ENCODE data around the gene HSD11B2. TPM values are rescaled to one million over a fixed set of nuclear protein-coding genes. Genes with fewer than 3 reads are reported as not detected.

The HSD11B2 gene
- total RNA-seq, 2 experiments from 2014 or later = not detected

DNA sequence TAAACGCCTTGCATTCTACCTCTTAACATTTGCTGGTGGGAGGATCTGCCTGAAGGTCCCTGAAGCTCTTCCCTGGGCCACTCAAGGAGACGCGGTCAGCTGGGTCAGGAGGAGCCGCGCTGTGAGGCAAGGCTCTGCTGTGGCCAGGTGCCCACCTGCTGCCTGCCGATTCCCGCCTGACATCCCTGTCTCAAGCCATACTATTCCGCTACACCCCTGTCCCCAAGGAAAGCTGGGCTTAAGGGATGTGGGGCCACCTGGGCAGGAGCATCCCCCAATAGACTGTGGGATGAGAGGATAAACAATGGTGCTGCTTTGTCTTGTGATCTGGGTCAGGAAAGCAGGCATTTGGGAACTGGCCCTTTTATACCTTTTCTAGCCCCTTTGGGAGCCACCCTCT, 42.7 kb upstream of the HSD11B2 start:
- no peak overlapping the region for H3K4me2 ChIP-seq (ENCODE audit: low read length)
- no peaks in the 10 kb centered on the region for H4K20me1 ChIP-seq (ENCODE audit: insufficient read depth, low read length)
- no peak for DNase-seq (ENCODE audit: low spot score)
- CTCF ChIA-PET (ENCODE audit: unreplicated experiment) = no interaction called here
- no peaks in the 10 kb centered on the region for H3K79me2 ChIP-seq (ENCODE audit: insufficient read depth, low read depth, low read length)
- H3K9me3 ChIP-seq (ENCODE audit: low read length) = no peaks in the 10 kb centered on the region
- intact Hi-C loops (cut with micrococcal nuclease; ENCODE audit: unreplicated experiment) = no loop called here
- POLR2A ChIA-PET = interaction anchor here (0.6 to 0.9 kb wide), 3 partner anchors 9 to 52 kb away, joined by 3 to 6 read pairs (median 3); no protein-coding TSS in a partner anchor
- H3K9me2 ChIP-seq (ENCODE audit: insufficient read depth, low read length) = no peaks in the 10 kb centered on the region
- no peaks in the 10 kb centered on the region for H3K4me1 ChIP-seq (ENCODE audit: insufficient read depth, low read length, poor library complexity, severe bottlenecking)
- H3K36me3 ChIP-seq (ENCODE audit: insufficient read depth, low read length) = no peaks in the 10 kb centered on the region
- BruUV-seq (replicated peaks) = no TSS peak
- H2AFZ ChIP-seq (ENCODE audit: low read length) = no peak overlapping the region
- TF ChIP-seq EZH2phosphoT487 (IDR thresholded peaks at IDR 0.05; ENCODE audit: borderline replicate concordance, low read depth, low read length) = no peak
- TF ChIP-seq, protein P1, sequence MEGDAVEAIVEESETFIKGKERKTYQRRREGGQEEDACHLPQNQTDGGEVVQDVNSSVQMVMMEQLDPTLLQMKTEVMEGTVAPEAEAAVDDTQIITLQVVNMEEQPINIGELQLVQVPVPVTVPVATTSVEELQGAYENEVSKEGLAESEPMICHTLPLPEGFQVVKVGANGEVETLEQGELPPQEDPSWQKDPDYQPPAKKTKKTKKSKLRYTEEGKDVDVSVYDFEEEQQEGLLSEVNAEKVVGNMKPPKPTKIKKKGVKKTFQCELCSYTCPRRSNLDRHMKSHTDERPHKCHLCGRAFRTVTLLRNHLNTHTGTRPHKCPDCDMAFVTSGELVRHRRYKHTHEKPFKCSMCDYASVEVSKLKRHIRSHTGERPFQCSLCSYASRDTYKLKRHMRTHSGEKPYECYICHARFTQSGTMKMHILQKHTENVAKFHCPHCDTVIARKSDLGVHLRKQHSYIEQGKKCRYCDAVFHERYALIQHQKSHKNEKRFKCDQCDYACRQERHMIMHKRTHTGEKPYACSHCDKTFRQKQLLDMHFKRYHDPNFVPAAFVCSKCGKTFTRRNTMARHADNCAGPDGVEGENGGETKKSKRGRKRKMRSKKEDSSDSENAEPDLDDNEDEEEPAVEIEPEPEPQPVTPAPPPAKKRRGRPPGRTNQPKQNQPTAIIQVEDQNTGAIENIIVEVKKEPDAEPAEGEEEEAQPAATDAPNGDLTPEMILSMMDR (conservative IDR thresholded peaks at IDR 0.05; ENCODE audit: low read length) = no peak
- H3K4me3 ChIP-seq (ENCODE audit: low read depth, low read length, poor library complexity, severe bottlenecking) = no peak overlapping the region
- no peak overlapping the region for H3K27ac ChIP-seq (ENCODE audit: low read depth, low read length, poor library complexity, severe bottlenecking)

DNA sequence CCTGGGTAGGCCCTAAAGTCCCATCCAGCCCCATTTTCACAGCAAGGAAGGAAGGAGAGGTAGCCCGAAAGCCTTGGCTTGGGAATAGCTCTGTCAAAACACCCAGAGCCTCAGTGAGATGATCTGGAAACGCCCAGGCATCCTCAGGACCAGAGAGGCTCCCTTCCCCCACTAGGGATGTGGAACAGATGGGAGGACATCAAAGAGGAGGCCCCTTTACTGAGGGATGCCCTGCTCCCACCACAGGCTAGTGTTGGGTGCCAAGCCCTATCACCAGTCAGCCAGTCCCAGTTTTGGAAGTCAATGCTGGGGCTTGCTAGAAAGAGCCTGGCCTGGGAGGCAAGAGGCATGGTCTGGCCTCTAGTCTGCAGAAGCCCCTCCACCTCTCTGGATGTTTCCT, 42.3 kb upstream of the HSD11B2 start:
- Histone ChIP-seq H3K4me1 (ENCODE audit: insufficient read depth, low read length, poor library complexity, severe bottlenecking) (no peaks in the 10 kb centered on the region), H3K4me2 (ENCODE audit: low read length) (no peak overlapping the region), H3K79me2 (ENCODE audit: insufficient read depth, low read depth, low read length) (no peaks in the 10 kb centered on the region), H3K9me2 (ENCODE audit: insufficient read depth, low read length) (no peaks in the 10 kb centered on the region), H3K27ac (ENCODE audit: low read depth, low read length, poor library complexity, severe bottlenecking) (no peak overlapping the region), H3K36me3 (ENCODE audit: insufficient read depth, low read length) (no peaks in the 10 kb centered on the region), H3K4me3 (ENCODE audit: low read depth, low read length, poor library complexity, severe bottlenecking) (no peak overlapping the region), H4K20me1 (ENCODE audit: insufficient read depth, low read length) (no peaks in the 10 kb centered on the region), H2AFZ (ENCODE audit: low read length) (no peak overlapping the region), H3K9me3 (ENCODE audit: low read length) (no peaks in the 10 kb centered on the region)
- intact Hi-C loops (cut with micrococcal nuclease; ENCODE audit: unreplicated experiment) = no loop called here
- no peak for DNase-seq (ENCODE audit: low spot score)
- ChIA-PET POLR2A (interaction anchor here (0.6 to 0.9 kb wide), 3 partner anchors 9 to 51 kb away, joined by 3 to 6 read pairs (median 3); no protein-coding TSS in a partner anchor), CTCF (ENCODE audit: unreplicated experiment) (no interaction called here)
- no peak for TF ChIP-seq EZH2phosphoT487 (IDR thresholded peaks at IDR 0.05; ENCODE audit: borderline replicate concordance, low read depth, low read length)
- TF ChIP-seq, protein P1 (conservative IDR thresholded peaks at IDR 0.05; ENCODE audit: low read length) = no peak
- no TSS peak for BruUV-seq (replicated peaks)

DNA sequence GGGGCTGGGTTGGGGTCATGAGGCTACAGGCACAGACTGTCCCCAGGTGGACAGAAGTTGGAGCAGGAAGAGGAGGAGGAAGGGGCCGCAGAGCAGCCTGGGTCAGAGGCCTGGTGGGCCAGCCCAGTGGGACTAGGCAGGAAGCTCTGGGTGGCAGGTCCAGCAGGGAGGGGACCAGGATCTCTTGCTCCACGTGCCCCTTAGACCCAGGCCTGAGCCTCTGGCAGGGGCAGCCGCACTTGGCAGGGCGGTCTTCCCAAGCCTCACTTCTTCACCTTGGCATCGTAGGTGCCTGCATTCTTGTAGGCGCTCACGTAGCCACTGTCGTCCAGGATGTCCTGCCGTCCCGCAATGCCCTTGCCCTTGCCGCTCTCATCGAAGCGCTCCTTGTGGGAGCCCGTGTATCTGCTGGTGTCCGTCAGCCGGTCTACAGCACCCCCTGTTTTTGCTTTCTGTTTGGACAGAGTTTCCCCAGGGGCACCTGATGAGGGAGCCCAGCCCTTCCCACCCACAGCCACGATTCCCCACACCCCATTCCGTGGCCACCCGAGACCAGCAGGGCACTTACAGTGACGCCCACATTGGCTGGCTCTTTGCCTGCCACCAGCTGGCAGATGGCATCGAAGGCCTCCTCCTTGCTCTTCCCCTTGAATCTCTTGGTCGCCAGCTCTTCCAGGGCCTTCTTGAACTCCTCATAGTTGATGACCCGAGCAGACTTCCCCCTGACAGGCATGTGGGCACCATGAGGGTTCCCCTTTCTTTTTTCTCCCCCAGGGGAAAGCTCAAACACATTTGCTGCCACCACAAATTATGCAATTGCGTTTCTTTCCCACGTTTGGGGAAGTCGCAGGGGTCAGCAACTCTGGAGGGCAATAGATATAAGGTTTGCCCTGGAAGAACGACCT, 40.8 kb upstream of the HSD11B2 start:
- Histone ChIP-seq H3K4me2 (ENCODE audit: low read length) (no peak overlapping the region), H3K36me3 (ENCODE audit: insufficient read depth, low read length) (no peaks in the 10 kb centered on the region), H2AFZ (ENCODE audit: low read length) (no peak overlapping the region), H3K79me2 (ENCODE audit: insufficient read depth, low read depth, low read length) (no peaks in the 10 kb centered on the region), H3K27ac (ENCODE audit: low read depth, low read length, poor library complexity, severe bottlenecking) (no peak overlapping the region), H3K4me3 (ENCODE audit: low read depth, low read length, poor library complexity, severe bottlenecking) (no peak overlapping the region), H4K20me1 (ENCODE audit: insufficient read depth, low read length) (no peaks in the 10 kb centered on the region), H3K9me3 (ENCODE audit: low read length) (no peaks in the 10 kb centered on the region), H3K9me2 (ENCODE audit: insufficient read depth, low read length) (no peaks in the 10 kb centered on the region), H3K4me1 (ENCODE audit: insufficient read depth, low read length, poor library complexity, severe bottlenecking) (no peaks in the 10 kb centered on the region)
- ChIA-PET CTCF (ENCODE audit: unreplicated experiment) (no interaction called here), POLR2A (no interaction called here)
- no TSS peak for BruUV-seq (replicated peaks)
- intact Hi-C loops (cut with micrococcal nuclease; ENCODE audit: unreplicated experiment) = no loop called here
- no peak for DNase-seq (ENCODE audit: low spot score)
- no peak for TF ChIP-seq EZH2phosphoT487 (IDR thresholded peaks at IDR 0.05; ENCODE audit: borderline replicate concordance, low read depth, low read length)
- TF ChIP-seq, protein P1 (conservative IDR thresholded peaks at IDR 0.05; ENCODE audit: low read length) = no peak

Data from OCI-LY7 (cell line).